Colon (tissue), 2 donors: ENCODE data around the gene B4GALT7.
"Not testable (repeated sequence)": the region's sequence is repeated elsewhere in the genome, so short reads cannot be mapped to it uniquely, and the experiment has no call there.

Experiments
- FAIRE-seq: peaks from 2 replicates; lab custom pipeline; 2012; peaks lifted over from hg19 to GRCh38; lab: Jason Lieb, UNC
- donor health status: control.
- donor health status: control.

Gene B4GALT7

GRCh38 chr5:177599731-177600507 lies at the start of gene B4GALT7:
B4GALT7 (plus strand) TSS chr5:177600132; CDS start chr5:177600211, 79 bp downstream.
- FAIRE-seq: no peak

GRCh38 chr5:177552839-177553455 lies 47.0 kb upstream of the B4GALT7 start:
- FAIRE-seq: no peak

- no peak for FAIRE-seq
Measured at GRCh38 chr5:177553671-177554429, 46.1 kb upstream of the B4GALT7 start.

- FAIRE-seq: no peak
Measured at GRCh38 chr5:177554474-177555111, 45.3 kb upstream of the B4GALT7 start, which contains the start of gene FAM193B. FAM193B (minus strand) TSS chr5:177554563; CDS start chr5:177554458, 105 bp downstream.

GRCh38 chr5:177555228-177555627 lies 44.7 kb upstream of the B4GALT7 start:
- no peak for FAIRE-seq

GRCh38 chr5:177555665-177556064 lies 44.3 kb upstream of the B4GALT7 start:
- FAIRE-seq: no peak

GRCh38 chr5:177557041-177557647 lies 42.8 kb upstream of the B4GALT7 start:
- FAIRE-seq: no peak

- FAIRE-seq: no peak
Measured at GRCh38 chr5:177557796-177558195, 42.1 kb upstream of the B4GALT7 start.

- FAIRE-seq: not testable (repeated sequence)
Measured at GRCh38 chr5:177559446-177559941, 40.4 kb upstream of the B4GALT7 start.

GRCh38 chr5:177565046-177565445 lies 34.9 kb upstream of the B4GALT7 start:
- FAIRE-seq: no peak

- FAIRE-seq: no peak
Measured at GRCh38 chr5:177568326-177568725, 31.6 kb upstream of the B4GALT7 start.

- FAIRE-seq: no peak
Measured at GRCh38 chr5:177569894-177570293, 30.0 kb upstream of the B4GALT7 start.

GRCh38 chr5:177575488-177575887 lies 24.4 kb upstream of the B4GALT7 start:
- no peak for FAIRE-seq

GRCh38 chr5:177576169-177576568 lies 23.8 kb upstream of the B4GALT7 start:
- FAIRE-seq: no peak

GRCh38 chr5:177578316-177578715 lies 21.6 kb upstream of the B4GALT7 start:
- FAIRE-seq: no peak

GRCh38 chr5:177588413-177588909 lies 11.5 kb upstream of the B4GALT7 start:
- FAIRE-seq: no peak

- no peak for FAIRE-seq
Measured at GRCh38 chr5:177590406-177590805, 9.5 kb upstream of the B4GALT7 start.

GRCh38 chr5:177591690-177592009 lies 8.3 kb upstream of the B4GALT7 start:
- no peak for FAIRE-seq

- FAIRE-seq: no peak
Measured at GRCh38 chr5:177592010-177592834, 7.7 kb upstream of the B4GALT7 start, which contains the start of gene TMED9. TMED9 (plus strand) TSS chr5:177592203; CDS start chr5:177592215, 12 bp downstream.

- no peak for FAIRE-seq
Measured at GRCh38 chr5:177592905-177593304, 7.0 kb upstream of the B4GALT7 start.

GRCh38 chr5:177593511-177593910 lies 6.4 kb upstream of the B4GALT7 start:
- no peak for FAIRE-seq
